Thoracic aorta (tissue), 2 donors: ENCODE data around the gene KLF11. TPM values are rescaled to one million over a fixed set of nuclear protein-coding genes. Genes with fewer than 3 reads are reported as not detected.

Experiments used
- ATAC-seq: fragments of 150-250 bp; one replicate; pipeline ENCODE4 v1.8.0; 2017; ENCODE audit warnings: low read depth; ENCODE audit not compliant: insufficient number of reproducible peaks, low FRiP score
- DNase-seq: peaks from one replicate; pipeline ENCODE4 v3.0.0-alpha.2; 2020; ENCODE audit warnings: low spot score
- H3K27ac ChIP-seq, 2 donors: fragments of 200-600 bp; sonication (generic); 1 replicate in 1 of 2; 2 replicates in 1 of 2; pipeline ENCODE4 v1.5.1; 2016; ENCODE audit warnings: mild to moderate bottlenecking in 2 of 2, moderate library complexity in 2 of 2
- H3K27me3 ChIP-seq: fragments of 200-600 bp; sonication (generic); replicated peaks from 2 replicates; pipeline ENCODE4 v1.6.0; 2016; ENCODE audit warnings: mild to moderate bottlenecking; ENCODE audit not compliant: insufficient read depth
- H3K36me3 ChIP-seq: fragments of 200-600 bp; sonication (generic); one replicate; pipeline ENCODE4 v1.5.1; 2016
- H3K4me1 ChIP-seq, 2 donors: fragments of 200-600 bp; sonication (generic); 1 replicate in 1 of 2; 2 replicates in 1 of 2; pipeline versions ENCODE4 v1.5.1 to v1.6.0; 2016; ENCODE audit warnings: low read depth in 2 of 2, mild to moderate bottlenecking in 1 of 2; ENCODE audit not compliant: control insufficient read depth in 1 of 2
- H3K4me3 ChIP-seq: fragments of 200-600 bp; sonication (generic); 2 replicates; pipeline ENCODE4 v1.5.1; 2016; ENCODE audit warnings: mild to moderate bottlenecking
- H3K9me3 ChIP-seq: fragments of 200-600 bp; sonication (generic); 2 replicates; pipeline ENCODE4 v1.5.1; 2016
- CTCF ChIP-seq: fragments of 200-600 bp; sonication (generic); IDR thresholded peaks from one replicate; pipeline ENCODE4 v1.5.1; 2019; ENCODE audit warnings: antibody characterized with exemption
- total RNA-seq, 2 donors: library from RNA; depleted of rRNA; stranded (reverse); fragments of >200 nt; gene quantifications; one replicate each; pipeline versions ENCODE4 v1.1.0 to v1.2.3, GENCODE V29; 2016

The KLF11 gene
- total RNA-seq, 2 donors from 2014 or later, result 14.4 to 20.0 TPM

- Histone ChIP-seq H3K27ac (no peak overlapping the region), H3K36me3 (no peaks in the 10 kb centered on the region), H3K27me3 (no peaks in the 10 kb centered on the region), H3K4me3 (no peak overlapping the region), H3K4me1 (peaks cover 31 to 70% of the 10 kb centered on the region in 2 donors), H3K9me3 (no peaks in the 10 kb centered on the region)
- no peak for DNase-seq
- no peak for TF ChIP-seq CTCF
- no peak for ATAC-seq
Measured at GRCh38 chr2:10038716-10039115, 4.6 kb upstream of the KLF11 start.

GRCh38 chr2:10039658-10040410 is 3.5 kb upstream of the KLF11 start:
- DNase-seq (no peak), ATAC-seq (no peak)
- peaks cover 34 to 76% of the 10 kb centered on the region in 2 donors for H3K4me1 ChIP-seq
- H3K9me3 ChIP-seq, result no peaks in the 10 kb centered on the region
- H3K27me3 ChIP-seq, result no peaks in the 10 kb centered on the region
- H3K36me3 ChIP-seq, result no peaks in the 10 kb centered on the region
- H3K27ac ChIP-seq, result peak overlapping the region; percentile 48 to 68
- TF ChIP-seq CTCF, result no peak
- peak overlapping the region; percentile 33 for H3K4me3 ChIP-seq

GRCh38 chr2:10041711-10042110 is 1.6 kb upstream of the KLF11 start:
- TF ChIP-seq CTCF, result no peak
- no peak overlapping the region for H3K4me3 ChIP-seq
- no peak for ATAC-seq

GRCh38 chr2:10042301-10043161 is 819 bp upstream of the KLF11 start:
- ATAC-seq (peak; percentile 17), DNase-seq (peak; percentile 38)
- Histone ChIP-seq H3K9me3 (no peaks in the 10 kb centered on the region), H3K36me3 (peaks cover 3% of the 10 kb centered on the region), H3K4me3 (peak overlapping the region; percentile 69), H3K27ac (peak overlapping the region; percentile 75 to 87), H3K27me3 (no peaks in the 10 kb centered on the region), H3K4me1 (peaks cover 18 to 61% of the 10 kb centered on the region in 2 donors)
- TF ChIP-seq CTCF, result no peak

More at GRCh38 chr2:10041711-10042110, 1.6 kb upstream of the KLF11 start:
- Histone ChIP-seq H3K9me3 (no peaks in the 10 kb centered on the region), H3K27me3 (no peaks in the 10 kb centered on the region), H3K27ac (no peak overlapping the region), H3K4me1 (peaks cover 25 to 69% of the 10 kb centered on the region in 2 donors), H3K36me3 (no peaks in the 10 kb centered on the region)
- DNase-seq, result no peak
